HG02970 (cell line): ENCODE measurements around the gene OR14I1.

Experiments used
- ATAC-seq: cut with Tn5 transposase; IDR thresholded peaks from one replicate; pipeline ENCODE4 v1.9.1; 2021; ENCODE audit warnings: mild to moderate bottlenecking, moderate library complexity, moderate number of reproducible peaks; ENCODE audit not compliant: unreplicated experiment, low FRiP score

The OR14I1 gene

DNA sequence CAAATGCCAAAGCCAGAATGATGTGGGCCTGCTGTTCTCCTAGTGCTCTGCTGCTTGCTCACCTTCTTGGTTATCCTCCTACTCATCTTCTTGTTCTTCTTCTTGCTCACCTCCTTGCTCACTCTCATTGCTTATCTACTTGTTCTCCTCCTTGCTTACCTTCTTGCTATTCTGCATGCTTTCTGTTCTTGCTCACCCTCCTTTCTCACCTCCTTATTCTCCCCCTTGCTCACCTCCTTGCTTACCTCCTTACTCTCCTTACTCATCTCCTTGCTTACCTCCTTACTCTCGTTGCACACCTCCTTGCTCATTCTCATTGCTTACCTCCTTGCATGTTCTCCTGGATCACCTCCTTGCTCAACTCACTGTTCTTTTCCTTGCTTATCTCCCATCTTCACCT, at the start of gene OR14I1:
Gene OR14I1, minus strand, starts transcription at position 53 of the 400 bp plus-strand sequence.
- no peak for ATAC-seq

DNA sequence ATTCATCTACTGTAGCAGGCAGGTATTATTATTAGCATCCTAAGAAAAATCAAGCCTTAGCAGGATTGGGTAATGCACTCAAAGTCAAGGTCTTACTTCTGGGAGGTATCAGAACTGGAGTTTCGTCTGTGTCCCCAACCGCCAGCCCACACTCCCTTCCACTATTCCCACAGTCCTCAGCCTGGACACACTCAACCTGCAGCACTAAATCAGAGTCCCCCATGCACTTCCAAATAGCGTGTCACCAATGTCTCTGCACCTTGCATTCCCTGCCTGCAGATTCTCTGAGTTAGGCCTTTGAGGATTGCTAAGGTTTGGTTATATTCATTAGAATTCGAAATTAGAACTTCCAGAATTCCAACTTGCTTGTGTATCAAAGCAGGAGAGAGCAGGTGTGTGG, 49.1 kb upstream of the OR14I1 start:
- no peak for ATAC-seq

DNA sequence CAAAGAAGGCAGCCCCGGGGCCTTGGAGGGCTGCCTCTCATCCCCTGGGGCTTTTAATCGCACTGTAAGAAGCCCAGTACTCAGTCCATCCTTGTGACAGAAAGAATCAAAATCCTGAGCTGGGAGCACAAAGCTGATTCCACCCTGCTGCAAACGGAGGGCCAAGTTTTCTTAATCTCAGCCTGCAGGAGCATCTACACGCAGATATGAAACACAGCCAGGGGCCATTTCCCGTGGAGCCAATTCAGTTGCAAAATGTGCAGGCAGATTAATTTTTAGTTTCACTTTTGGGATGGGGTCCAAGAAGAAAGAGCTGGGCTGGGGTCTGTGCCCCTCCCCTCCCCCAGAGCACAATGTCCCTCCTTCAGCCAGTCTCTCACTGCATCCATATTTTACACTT, 48.6 kb upstream of the OR14I1 start:
- ATAC-seq = no peak

DNA sequence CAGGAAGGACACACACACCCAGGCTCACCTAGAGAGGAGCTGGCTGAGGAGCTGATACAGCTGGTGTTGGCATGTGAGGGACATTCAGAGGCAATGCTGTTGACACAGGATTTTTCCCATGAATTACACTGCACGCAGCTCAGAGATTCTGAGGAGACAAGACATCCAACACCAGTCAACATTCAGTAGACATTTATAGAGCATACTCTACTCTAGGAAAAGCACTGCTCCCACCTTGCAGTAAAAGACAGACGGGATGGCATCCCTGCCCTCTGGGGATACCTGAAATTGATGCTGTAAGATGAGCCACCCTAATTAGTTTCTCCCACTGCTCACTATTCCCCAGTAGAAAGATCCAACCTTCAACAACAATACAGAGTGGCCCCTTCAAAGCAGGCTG, 47.9 kb upstream of the OR14I1 start:
- no peak for ATAC-seq

DNA sequence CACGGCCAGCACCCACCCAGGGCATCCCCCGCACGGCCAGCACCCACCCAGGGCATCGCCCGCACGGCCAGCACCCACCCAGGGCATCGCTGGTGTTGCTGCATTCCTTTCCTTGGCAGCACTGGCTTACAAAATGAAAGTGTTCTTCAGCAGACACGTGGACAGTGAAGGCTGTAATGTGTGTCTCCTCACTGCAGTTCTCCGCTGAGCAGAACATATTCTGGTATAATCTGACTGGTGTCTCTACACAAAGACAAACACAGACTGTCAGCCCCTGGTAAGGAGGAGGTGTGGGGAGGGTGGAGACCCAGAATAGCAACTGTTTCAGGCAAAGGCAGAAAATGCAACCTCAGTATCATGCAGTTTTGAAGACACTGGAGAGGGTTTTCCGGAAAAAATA, 45.6 kb upstream of the OR14I1 start:
- no peak for ATAC-seq

DNA sequence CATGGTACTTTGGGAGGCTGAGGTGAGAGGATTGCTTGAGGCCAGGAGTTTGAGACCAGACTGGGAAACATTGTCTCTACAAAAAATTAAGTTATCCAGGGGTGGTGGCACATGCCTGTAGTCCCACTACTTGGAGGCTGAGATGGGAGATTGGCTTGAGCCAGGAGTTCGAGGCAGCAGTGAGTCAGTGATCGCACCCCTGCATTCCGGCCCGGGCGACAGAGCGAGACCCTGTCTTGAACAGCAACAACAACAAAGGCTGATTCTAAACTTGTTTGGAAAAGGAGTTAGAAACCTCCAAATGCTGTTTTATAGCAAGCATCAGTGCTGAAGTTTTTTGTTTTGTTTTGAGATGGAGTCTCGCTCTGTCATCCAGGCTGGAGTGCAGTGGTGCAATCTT, 38.3 kb upstream of the OR14I1 start:
- ATAC-seq = no peak

DNA sequence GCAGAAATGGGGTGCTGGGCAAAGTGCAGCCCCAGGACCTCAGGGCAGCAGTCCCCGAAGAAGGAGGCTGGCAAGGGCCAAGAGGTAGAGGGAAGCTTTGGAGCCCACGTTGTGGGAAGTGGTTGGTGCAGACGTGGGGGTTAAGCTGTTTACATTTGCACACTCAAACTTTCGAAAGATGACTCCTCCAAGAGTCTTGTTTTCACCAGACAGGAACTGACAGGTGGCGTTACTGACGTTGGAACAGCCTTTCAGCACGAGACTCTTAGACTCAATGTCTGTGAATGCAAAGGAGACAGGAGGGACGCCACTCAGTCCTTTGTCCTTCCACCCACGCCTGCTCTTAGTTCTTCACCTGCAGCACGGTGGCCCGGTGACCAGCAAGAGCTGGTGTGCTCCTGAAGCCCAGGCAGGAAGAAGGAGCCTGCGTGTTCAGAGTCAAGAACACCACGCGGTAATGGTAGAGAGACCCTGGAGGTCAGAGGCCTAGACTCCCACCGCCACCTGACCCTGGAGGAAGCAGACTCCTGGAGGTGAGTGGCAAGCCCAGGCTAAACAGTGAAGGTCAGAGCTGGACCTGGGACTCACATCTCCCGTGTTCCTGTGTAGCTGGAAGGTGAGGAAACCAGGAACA, 37.1 kb upstream of the OR14I1 start:
- ATAC-seq = no peak

DNA sequence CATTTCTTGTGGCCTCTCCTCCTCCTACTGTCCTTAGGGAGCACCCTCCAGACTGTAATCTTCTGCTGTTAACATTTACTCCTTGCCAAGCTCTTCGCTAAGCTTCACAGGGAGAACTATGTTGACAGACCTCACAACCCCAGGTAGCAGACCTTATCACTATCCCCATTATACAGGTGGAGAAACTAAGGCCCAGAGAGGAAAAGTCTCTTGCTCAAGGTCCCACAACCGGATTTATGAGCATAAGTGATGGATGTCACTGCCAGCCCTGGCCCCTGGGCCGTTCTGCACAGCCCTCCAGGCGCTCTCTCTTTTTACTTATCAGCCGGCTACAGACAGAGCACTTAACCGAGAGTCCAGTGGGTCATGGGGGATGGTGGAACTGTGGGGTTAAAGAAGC, 34.9 kb upstream of the OR14I1 start:
- ATAC-seq = no peak

DNA sequence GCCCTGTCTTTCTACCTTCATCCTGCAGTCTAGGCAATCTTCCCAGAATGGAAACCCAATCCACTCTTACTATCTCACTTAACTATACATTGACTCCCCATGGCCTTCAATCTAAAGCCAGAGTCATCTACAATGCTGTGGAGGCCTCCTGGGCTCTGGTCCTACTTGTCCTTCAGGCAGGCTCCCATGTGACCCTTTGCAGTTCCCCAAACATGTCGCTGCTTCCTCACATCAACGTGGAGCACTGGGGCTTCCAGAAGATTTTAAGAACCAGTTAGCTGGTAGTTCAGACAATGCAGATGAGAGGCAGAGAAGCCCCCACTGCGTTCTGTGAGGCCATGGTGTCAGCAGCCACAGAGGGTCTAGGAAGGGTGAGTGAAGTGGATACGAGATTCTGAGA, 34.4 kb upstream of the OR14I1 start:
- no peak for ATAC-seq

DNA sequence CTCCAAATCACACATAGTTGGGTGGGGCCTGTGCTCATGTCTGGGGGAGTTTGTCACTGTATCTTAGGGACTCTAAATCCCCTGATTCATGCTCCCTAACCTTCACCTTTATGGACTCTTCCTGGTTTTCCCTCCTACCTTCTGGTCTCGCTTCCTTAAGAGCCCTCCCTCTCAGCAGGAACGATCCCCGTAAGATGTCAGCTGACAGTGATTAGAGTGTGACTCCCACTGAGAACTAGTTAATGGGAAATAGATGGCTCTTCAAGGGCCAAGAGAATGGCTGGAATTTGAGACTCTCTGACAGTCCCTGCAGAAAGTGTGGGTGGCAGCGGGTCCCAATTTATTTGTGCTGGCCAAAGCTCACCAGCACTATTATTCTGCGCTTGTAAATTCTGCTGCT, 31.0 kb upstream of the OR14I1 start:
- no peak for ATAC-seq

DNA sequence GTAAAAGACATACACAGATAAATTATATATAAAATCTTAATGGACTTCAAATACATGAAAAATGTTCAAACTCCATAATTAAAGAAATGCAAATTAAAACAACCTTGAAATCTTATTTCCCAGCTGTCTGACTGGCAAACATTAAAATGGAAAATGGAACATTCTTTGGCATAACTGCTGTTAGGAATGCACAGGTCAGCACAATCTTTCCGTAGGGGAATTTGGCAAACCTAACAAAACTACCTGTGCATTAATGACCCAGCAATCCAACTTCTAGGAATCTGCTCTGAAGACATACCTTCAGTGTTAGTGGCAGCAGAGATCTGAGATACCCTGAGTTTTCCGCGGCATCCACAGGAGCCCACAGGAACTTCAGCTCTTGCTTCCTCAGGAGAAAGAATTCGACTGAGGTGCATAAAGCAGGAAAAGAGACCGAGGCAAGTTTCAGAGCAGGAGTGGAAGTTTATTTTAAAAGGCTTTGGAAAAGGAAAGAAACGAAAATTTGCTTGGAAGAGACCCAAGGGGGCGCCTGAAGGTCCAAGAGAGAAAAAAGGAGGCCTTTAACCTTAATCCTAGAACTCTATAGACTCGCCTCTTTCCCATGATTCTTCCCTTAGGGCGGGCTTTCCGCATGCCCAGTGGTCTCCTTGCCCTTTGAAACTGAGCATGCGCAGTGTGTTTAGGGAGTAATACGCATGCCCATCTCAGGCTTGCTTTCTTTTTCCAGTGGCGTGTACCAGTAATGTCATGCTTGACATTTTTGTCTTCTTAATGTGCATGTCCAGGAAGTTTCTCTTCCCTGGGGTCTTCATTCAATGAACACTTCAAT, 28.2 kb upstream of the OR14I1 start:
- ATAC-seq = no peak

DNA sequence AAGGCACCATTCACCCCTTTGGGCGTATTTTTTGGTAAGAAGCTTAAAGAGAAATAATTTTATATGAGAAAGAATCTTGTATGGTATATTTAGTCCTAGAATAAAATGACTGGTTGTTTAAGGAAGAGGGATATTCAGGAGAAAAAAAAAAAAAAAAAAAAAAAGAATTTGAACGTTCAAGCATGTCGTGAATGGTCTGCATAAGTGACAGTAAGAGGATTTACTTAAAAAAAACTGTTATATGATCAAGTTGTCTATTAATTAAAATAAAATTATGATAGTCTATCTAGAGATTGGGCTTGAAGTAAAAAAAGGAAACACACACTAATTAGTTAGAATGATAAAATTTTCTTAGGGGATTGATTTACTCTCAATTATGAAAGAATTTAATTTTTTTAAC, 11.7 kb upstream of the OR14I1 start:
- ATAC-seq = no peak

DNA sequence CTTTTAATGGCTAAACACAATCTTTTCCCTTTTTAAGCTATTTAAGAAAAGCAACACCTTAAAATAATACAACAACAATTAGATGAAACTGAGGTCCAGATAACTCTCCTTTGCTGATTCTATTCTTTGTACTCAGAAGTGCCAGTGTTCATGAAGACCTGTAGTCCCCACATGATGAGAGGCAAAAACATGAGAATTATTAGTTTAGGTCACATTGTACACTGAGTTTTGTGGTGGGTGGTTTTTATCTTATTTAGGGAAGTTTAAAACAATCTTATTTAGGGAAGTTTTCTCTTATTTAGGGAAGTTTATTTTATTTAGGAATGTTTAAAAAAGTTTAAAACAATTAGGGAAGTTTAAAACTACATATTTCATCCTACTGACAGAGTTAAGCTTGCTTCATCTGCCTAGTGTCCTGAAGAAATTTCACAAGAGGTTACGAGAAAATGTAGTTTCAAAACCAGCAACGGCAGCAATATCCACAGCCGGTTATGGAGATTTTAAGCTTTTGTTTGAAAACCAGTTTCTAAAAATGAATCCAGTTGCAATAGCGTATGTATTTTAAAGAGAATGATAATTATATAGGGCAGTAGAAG, 7.8 kb upstream of the OR14I1 start:
- ATAC-seq = no peak

DNA sequence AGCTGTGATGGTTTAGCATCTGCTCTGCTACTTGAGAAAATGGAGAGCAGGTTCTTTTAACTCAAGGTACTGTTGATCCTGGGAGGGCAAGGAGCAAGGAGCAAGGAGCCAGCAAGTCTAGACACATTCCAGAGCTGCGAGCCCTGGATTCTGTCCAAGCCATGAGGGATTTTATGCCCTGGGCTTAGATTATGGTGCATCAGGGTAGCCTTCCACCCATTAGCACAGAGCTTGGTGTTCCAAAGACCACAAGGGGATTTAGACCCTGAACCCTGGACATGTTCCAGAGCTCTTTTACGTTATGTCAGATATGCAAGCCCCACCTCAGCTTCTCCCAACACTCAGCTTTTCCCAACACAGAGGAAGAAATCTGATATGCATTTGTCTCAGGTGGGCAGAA, 2.0 kb upstream of the OR14I1 start:
- ATAC-seq = no peak

DNA sequence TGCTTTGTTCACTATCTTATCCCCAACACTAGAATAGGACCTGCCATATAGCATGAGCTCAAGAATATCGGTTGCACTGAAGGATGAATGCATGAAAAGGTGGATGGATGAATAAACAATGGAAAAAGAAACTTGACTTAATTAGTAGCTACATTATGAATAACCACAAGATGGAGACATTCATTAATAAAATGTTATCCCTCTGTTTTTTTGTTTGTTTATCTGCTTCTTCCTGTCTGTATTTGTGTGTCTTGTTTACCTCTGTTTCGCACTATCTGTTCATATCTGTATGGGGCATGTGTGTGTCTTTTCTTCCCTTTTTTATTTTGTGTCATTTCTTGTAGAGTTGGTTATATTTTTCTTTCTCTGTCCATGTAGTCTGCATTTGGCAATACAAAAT, 1.1 kb upstream of the OR14I1 start:
- no peak for ATAC-seq

DNA sequence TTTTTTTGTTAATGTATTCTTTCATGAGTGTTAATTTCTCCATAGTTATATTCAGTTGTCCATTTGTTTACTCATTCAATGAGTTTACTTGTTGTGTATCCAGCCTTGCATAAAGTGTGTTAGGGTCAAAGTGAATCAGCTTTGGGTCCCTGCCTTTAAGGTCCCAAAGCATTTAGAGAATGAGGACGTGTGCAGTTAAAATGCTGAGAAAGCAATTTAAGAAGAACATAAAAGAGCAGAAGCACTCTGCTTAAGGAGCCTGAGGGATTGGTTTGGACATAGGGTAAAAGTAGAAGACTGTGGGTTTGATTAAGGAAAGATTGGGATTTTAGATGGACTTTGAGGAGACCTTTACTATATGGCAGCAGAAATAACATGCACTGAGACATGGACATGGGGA, 3.5 kb downstream of the OR14I1 start:
- ATAC-seq = no peak

DNA sequence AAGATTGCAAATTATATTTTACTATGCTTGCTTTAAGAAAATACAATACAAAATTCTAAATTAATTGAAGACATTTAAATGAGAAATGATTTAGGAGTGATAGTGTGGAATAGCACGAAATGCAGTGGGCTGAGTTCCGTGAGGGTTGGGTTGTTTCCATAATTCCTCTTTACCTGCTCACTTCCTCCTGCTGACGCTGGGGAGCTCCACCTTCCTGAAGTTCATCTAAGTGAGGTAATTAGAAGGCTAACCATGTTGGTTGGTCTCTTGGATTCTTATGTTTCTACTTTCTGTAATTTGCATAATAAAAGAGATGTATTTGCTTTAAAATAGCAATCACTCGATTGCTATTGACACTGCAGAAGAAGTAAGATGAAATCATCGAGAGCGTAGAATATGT, 4.7 kb downstream of the OR14I1 start:
- no peak for ATAC-seq

DNA sequence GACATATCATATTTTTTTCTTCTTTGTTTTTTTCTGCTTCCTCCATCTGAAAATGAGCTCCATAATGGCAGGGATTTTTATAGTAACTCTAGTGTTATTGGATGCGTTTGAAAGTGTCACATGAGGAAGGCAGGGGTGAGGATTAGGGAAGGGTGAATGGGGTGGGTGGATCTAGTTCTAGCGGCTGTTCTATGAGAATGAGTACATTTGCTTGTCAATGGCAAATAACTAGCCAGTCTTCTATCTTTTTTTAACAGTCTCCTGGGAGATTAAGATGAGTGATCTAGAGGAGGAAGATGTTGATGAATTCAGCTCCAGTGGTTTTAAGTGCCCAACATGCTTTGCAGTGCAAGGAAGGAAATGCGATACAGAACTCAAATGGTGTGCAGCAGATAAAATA, 5.8 kb downstream of the OR14I1 start:
- ATAC-seq = no peak

DNA sequence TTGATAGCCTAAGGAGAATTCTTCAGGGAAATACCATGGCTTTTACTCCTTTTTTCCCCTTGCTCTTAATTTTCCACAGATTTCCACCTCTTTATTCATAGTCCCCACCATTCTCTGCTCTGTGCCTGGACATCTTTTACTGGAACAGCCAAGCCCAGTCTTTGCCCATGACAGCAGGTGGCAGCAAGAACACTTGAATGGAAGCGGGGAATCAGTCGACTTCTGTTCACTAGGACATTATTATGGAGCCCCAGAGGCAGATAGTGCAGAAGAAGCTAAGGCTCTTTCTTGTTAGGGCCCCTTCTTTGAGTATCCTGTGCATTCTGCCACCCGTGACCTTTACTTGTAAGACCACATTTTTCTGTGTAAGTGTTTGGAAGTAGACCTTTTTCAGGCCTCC, 6.3 kb downstream of the OR14I1 start:
- no peak for ATAC-seq

DNA sequence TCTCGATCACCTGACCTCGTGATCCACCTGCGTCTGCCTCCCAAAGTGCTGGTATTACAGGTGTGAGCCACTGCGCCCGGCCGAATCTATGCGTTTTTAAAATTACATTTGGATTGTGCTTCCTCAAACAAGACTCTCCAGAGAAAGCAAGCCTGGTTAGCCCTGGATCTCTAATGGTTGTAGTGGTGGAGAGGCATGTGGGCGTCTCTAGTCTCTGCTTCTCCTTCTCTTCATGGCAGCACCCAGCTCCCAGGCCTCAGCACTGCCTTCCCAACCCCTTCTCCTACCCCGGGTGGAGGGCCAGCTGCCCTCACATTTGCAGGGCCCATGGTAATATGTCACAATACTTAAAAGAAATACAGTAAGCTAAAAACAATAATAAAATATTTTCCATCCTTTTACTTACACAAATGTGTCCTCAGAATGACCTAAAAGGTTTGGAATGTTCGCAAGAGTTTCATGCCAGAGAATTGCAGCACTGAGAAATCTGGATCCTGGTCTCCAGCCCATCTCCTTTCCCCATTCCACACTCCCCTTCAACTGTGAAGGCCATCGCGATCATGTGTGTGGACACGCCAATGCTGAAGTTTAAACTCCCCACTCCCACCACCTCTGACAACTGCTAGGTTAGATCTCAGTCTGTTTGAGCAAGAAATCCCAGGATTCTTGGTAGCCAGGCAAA, 7.0 kb downstream of the OR14I1 start:
- ATAC-seq = no peak

DNA sequence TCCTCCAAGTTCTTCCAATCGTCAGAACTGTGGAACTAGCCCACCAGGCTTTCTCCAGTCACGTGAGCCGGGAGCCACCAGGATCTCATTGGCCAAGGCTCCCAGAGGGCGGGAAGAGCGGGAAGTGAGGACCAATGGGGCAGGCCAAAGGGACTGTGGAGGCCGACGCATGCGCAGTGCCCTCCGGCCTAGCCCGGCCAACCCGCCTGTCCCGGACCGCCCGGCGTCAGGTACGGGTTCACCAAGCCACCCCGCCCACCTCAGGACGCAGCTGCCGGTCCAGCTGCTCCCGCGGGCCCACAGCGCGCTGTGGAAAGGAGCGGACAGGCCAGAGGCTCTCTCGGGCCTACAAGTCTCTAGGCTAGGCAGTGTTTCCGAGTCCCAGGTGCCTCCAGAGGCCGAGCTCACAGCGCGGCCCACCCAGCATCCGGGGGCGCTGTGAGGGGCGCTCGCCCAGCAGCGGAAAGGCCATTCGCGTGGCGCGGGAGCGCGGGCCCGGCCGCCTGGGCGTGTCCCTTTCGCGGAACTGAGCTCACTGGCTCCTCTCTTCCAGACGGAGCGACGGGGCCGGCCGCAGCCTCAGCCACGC, 10.9 kb downstream of the OR14I1 start:
- ATAC-seq = no peak
